IMR-90 (cell line): ENCODE measurements around the gene SLC7A6. TPM values are rescaled to one million over a fixed set of nuclear protein-coding genes. Genes with fewer than 3 reads are reported as not detected.

ENCODE experiments used
- ATAC-seq: fragments of 200-7000 bp; cut with Tn5 transposase; 2 replicates; pipeline ENCODE4 v1.9.1; 2020; ENCODE audit warnings: low read depth, mild to moderate bottlenecking, moderate library complexity
- BruUV-seq: library from RNA; stranded (reverse); fragments of 400-500 nt; replicated peaks from 2 replicates; lab custom pipeline; 2021; lab: Mats Ljungman, UMichigan
- CTCF ChIA-PET: fragments of 300-600 bp; formaldehyde crosslinking; extraction: SDS; loops from one replicate; lab custom pipeline; 2021; ENCODE audit warnings: antibody characterized with exemption; lab: Yijun Ruan, JAX
- POLR2A ChIA-PET: fragments of 300-600 bp; sonication (Branson Sonifier 250); formaldehyde crosslinking; loops from one replicate; lab custom pipeline; 2022; ENCODE audit warnings: antibody characterized with exemption; ENCODE audit not compliant: unreplicated experiment; lab: Charles Lee
- DNase-seq: peaks from one replicate; pipeline ENCODE4 v3.0.0; 2013
- H2AFZ ChIP-seq: replicated peaks from 2 replicates; pipeline ENCODE3; 2013; ENCODE audit warnings: low read length, mild to moderate bottlenecking; ENCODE audit not compliant: poor library complexity
- H2AK5ac ChIP-seq: 2 replicates; pipeline ENCODE4 v1.6.1; 2013; ENCODE audit warnings: low read depth, low read length, inconsistent platforms
- H2AK9ac ChIP-seq: replicated peaks from 2 replicates; pipeline ENCODE3; 2013; ENCODE audit warnings: mild to moderate bottlenecking, low read depth, low read length, moderate library complexity; ENCODE audit not compliant: poor library complexity
- H2BK120ac ChIP-seq: 2 replicates; pipeline ENCODE4 v1.6.1; 2013; ENCODE audit warnings: low read depth, low read length, inconsistent platforms
- H2BK15ac ChIP-seq: 3 replicates; pipeline ENCODE4 v1.6.1; 2013; ENCODE audit warnings: low read depth, low read length, inconsistent platforms
- H2BK20ac ChIP-seq: 2 replicates; pipeline ENCODE4 v1.6.1; 2013; ENCODE audit warnings: low read depth, mild to moderate bottlenecking, inconsistent platforms, low read length, moderate library complexity
- H2BK5ac ChIP-seq: 2 replicates; pipeline ENCODE4 v1.6.1; 2013; ENCODE audit warnings: mild to moderate bottlenecking, low read depth, low read length, inconsistent platforms; ENCODE audit not compliant: poor library complexity, severe bottlenecking
- H3K14ac ChIP-seq: replicated peaks from 2 replicates; pipeline ENCODE4 v1.6.1; 2013; ENCODE audit warnings: low read depth, low read length, inconsistent platforms
- H3K18ac ChIP-seq: 2 replicates; pipeline ENCODE4 v1.6.1; 2013; ENCODE audit warnings: low read depth, low read length, control low read depth
- H3K23ac ChIP-seq: 2 replicates; pipeline ENCODE4 v1.6.1; 2013; ENCODE audit warnings: low read depth, low read length, inconsistent platforms
- H3K27ac ChIP-seq: 2 replicates; pipeline ENCODE4 v1.5.1; 2013; ENCODE audit warnings: mild to moderate bottlenecking, control low read depth, low read length; ENCODE audit not compliant: insufficient read depth
- H3K27me3 ChIP-seq: 2 replicates; pipeline ENCODE4 v1.6.1; 2013; ENCODE audit warnings: low read length; ENCODE audit not compliant: control insufficient read depth, insufficient read depth
- H3K36me3 ChIP-seq: 2 replicates; pipeline ENCODE4 v1.6.1; 2013; ENCODE audit warnings: low read length, mixed read lengths; ENCODE audit not compliant: control insufficient read depth, insufficient read depth
- H3K4ac ChIP-seq: 2 replicates; pipeline ENCODE4 v1.6.1; 2013; ENCODE audit warnings: low read depth, low read length, inconsistent platforms
- H3K4me1 ChIP-seq: 2 replicates; pipeline ENCODE4 v1.6.1; 2013; ENCODE audit warnings: low read length, mixed read lengths; ENCODE audit not compliant: control insufficient read depth, insufficient read depth
- H3K4me2 ChIP-seq: 2 replicates; pipeline ENCODE4 v1.6.1; 2013; ENCODE audit warnings: low read depth, mild to moderate bottlenecking, control low read depth, low read length, moderate library complexity
- H3K4me3 ChIP-seq: 2 replicates; pipeline ENCODE4 v1.5.1; 2013; ENCODE audit warnings: low read depth, mild to moderate bottlenecking, control low read depth, low read length, moderate library complexity; ENCODE audit not compliant: insufficient read depth
- H3K56ac ChIP-seq: 2 replicates; pipeline ENCODE4 v1.6.1; 2013; ENCODE audit warnings: low read length, inconsistent platforms; ENCODE audit not compliant: insufficient read depth; ENCODE audit errors: extremely low read depth
- H3K79me1 ChIP-seq, 2 experiments: 2 replicates each; pipeline ENCODE4 v1.6.1; 2013; ENCODE audit warnings: low read length in 2 of 2, inconsistent platforms in 1 of 2, low read depth in 1 of 2
- H3K9ac ChIP-seq: 2 replicates; pipeline ENCODE4 v1.6.1; 2013; ENCODE audit warnings: low read depth, low read length, control low read depth
- H3K9me1 ChIP-seq: 2 replicates; pipeline ENCODE4 v1.6.1; 2013; ENCODE audit warnings: low read length, inconsistent platforms; ENCODE audit not compliant: insufficient read depth
- H3K9me3 ChIP-seq: 2 replicates; pipeline ENCODE4 v1.6.1; 2013; ENCODE audit warnings: low read length; ENCODE audit not compliant: control insufficient read depth, insufficient read depth
- H4K20me1 ChIP-seq: 2 replicates; pipeline ENCODE4 v1.6.1; 2013; ENCODE audit warnings: low read length, inconsistent platforms; ENCODE audit not compliant: insufficient read depth
- H4K5ac ChIP-seq: 2 replicates; pipeline ENCODE4 v1.6.1; 2013; ENCODE audit warnings: mild to moderate bottlenecking, low read depth, low read length, control low read depth
- H4K8ac ChIP-seq, 2 experiments: 2 replicates each; pipeline ENCODE4 v1.6.1; 2013; ENCODE audit warnings: low read depth in 2 of 2, low read length in 2 of 2, control low read depth in 1 of 2, inconsistent platforms in 1 of 2
- H4K91ac ChIP-seq: 2 replicates; pipeline ENCODE4 v1.6.1; 2013; ENCODE audit warnings: low read depth, low read length, inconsistent platforms; ENCODE audit not compliant: insufficient read depth
- BHLHE40 ChIP-seq: fragments of 150-350 bp; IDR thresholded peaks from 2 replicates; pipeline ENCODE4 v1.6.1; 2016; ENCODE audit warnings: mild to moderate bottlenecking, low read depth, low read length
- FOS ChIP-seq: fragments of 150-350 bp; IDR thresholded peaks from 2 replicates; pipeline ENCODE4 v1.6.1; 2016; ENCODE audit warnings: low read depth, low read length
- RCOR1 ChIP-seq: IDR thresholded peaks from 2 replicates; pipeline ENCODE4 v1.6.1; 2012; ENCODE audit warnings: mild to moderate bottlenecking, low read length, improper control_type of control experiment; ENCODE audit not compliant: insufficient replicate concordance
- RFX5 ChIP-seq: IDR thresholded peaks from 2 replicates; pipeline ENCODE4 v1.8.0; 2012; ENCODE audit warnings: low read depth, mild to moderate bottlenecking, low read length, moderate library complexity
- WGBS, 2 experiments: methylation state at CpG; one replicate each; pipeline versions ENCODE4 v1.1.5 to v1.1.7; 2013; ENCODE audit warnings: missing lambda C conversion rate in 2 of 2; ENCODE audit not compliant: insufficient read length in 1 of 2; ENCODE audit errors: extremely low coverage in 2 of 2; 5-methylcytosine and 5-hydroxymethylcytosine counted together
- dilution Hi-C: fragments of 300-500 bp; cut with HindIII; formaldehyde crosslinking; loops from one replicate; pipeline ENCODE4 v1.14.3; 2018; ENCODE audit warnings: low sequenced_read_pairs; ENCODE audit not compliant: unreplicated experiment
- in situ Hi-C: fragments of 300-500 bp; cut with MboI; formaldehyde crosslinking; loops from 3 replicates; pipeline ENCODE4 v1.14.3; 2019; ENCODE audit warnings: low sequenced_read_pairs, inconsistent platforms, mixed read lengths
- intact Hi-C: fragments of 100-400 bp; cut with micrococcal nuclease; formaldehyde crosslinking; loops from 2 replicates; pipeline ENCODE4 v1.10.0; 2022
- polyA plus RNA-seq, 3 experiments: library from polyadenylated mRNA; depleted of rRNA; stranded (reverse); fragments of >200 nt; gene quantifications; 2 replicates each; pipeline ENCODE4 v1.2.3, GENCODE V29; 2012; ENCODE audit warnings: low replicate concordance in 1 of 3
- total RNA-seq: library from RNA; depleted of rRNA; stranded (reverse); fragments of >200 nt; gene quantifications from 2 replicates; pipeline ENCODE4 v1.2.3, GENCODE V29; 2012
- TF ChIP-seq, protein P1 (sequence below): fragments of 150-350 bp; IDR thresholded peaks from 2 replicates; pipeline ENCODE4 v1.6.1; 2016; ENCODE audit warnings: low read depth, mild to moderate bottlenecking, low read length, moderate library complexity, borderline replicate concordance

SLC7A6 gene
- total and polyA plus RNA-seq, 2 of the 4 experiments (the other 2 are of a cell fraction), result 29.4 to 36.1 TPM

GRCh38 chr16:68296693-68297092 is 32.4 kb downstream of the SLC7A6 start:
- no CpG with 5 or more reads among the region's 6 CpGs for WGBS, 2 experiments

More at GRCh38 chr16:68296693-68297092, 32.4 kb downstream of the SLC7A6 start:
- Histone ChIP-seq H3K36me3 (peaks cover 53% of the 10 kb centered on the region), H3K23ac (no peak overlapping the region), H4K8ac (no peak overlapping the region), H3K9ac (no peak overlapping the region), H3K27ac (no peak overlapping the region), H3K27me3 (no peaks in the 10 kb centered on the region), H3K9me1 (peaks cover 8% of the 10 kb centered on the region), H2BK5ac (no peak overlapping the region), H3K18ac (no peak overlapping the region), H2AK5ac (no peak overlapping the region), H2AK9ac (no peak overlapping the region), H2BK120ac (no peak overlapping the region), H4K5ac (no peak overlapping the region), H4K91ac (no peak overlapping the region), H3K4ac (no peak overlapping the region), H3K79me1 (peaks cover 21 to 64% of the 10 kb centered on the region in 2 experiments), H3K14ac (no peak overlapping the region), H2BK20ac (no peak overlapping the region), H2AFZ (no peak overlapping the region), H3K4me1 (peaks cover 7% of the 10 kb centered on the region; the same call in 1 of the 2 replicates), H3K4me2 (no peak overlapping the region), H4K20me1 (peaks cover 16% of the 10 kb centered on the region), H3K4me3 (no peak overlapping the region), H2BK15ac (no peak overlapping the region), H3K9me3 (no peaks in the 10 kb centered on the region), H3K56ac (no peak overlapping the region)
- ATAC-seq, result no peak
- in situ Hi-C loops (no loop called here), dilution Hi-C loops (no loop called here), intact Hi-C loops (loop anchor here (5.0 kb wide), 1 partner anchor 34 kb away; the partner anchor contains the start of gene SLC7A6)
- POLR2A ChIA-PET, result no interaction called here
- TF ChIP-seq RCOR1, result no peak
- TF ChIP-seq RFX5, result no peak
- TF ChIP-seq BHLHE40, result no peak
- TF ChIP-seq, protein P1, sequence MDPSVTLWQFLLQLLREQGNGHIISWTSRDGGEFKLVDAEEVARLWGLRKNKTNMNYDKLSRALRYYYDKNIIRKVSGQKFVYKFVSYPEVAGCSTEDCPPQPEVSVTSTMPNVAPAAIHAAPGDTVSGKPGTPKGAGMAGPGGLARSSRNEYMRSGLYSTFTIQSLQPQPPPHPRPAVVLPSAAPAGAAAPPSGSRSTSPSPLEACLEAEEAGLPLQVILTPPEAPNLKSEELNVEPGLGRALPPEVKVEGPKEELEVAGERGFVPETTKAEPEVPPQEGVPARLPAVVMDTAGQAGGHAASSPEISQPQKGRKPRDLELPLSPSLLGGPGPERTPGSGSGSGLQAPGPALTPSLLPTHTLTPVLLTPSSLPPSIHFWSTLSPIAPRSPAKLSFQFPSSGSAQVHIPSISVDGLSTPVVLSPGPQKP, result no peak
- no peak for TF ChIP-seq FOS
- no TSS peak for BruUV-seq
- CTCF ChIA-PET, result no interaction called here
- no peak for DNase-seq
